Epithelial cell of proximal tubule (primary cell): Measurements from ENCODE around the gene SLC39A10. TPM values are rescaled to one million over a fixed set of nuclear protein-coding genes. Genes with fewer than 3 reads are reported as not detected.

Source experiments
- DNase-seq: peaks from one replicate; pipeline ENCODE4 v3.0.0-alpha.2; 2011; ENCODE audit warnings: low read depth
- H3K4me3 ChIP-seq: 2 replicates; pipeline ENCODE4 v1.5.1; 2011; ENCODE audit warnings: low read depth, mild to moderate bottlenecking, low read length
- CTCF ChIP-seq: conservative IDR thresholded peaks from 2 replicates; pipeline ENCODE4 v1.5.1; 2012; ENCODE audit warnings: low read depth, mild to moderate bottlenecking, low read length
- total RNA-seq: library from RNA; depleted of rRNA; stranded (reverse); fragments of >200 nt; gene quantifications from 2 replicates; pipeline ENCODE4 v1.2.3, GENCODE V29; 2015

The SLC39A10 gene
- total RNA-seq, 1 donor from 2014 or later: 63.7 TPM

GRCh38 chr2:195697681-195698220 lies 40.7 kb downstream of the SLC39A10 start:
- DNase-seq: no peak
- H3K4me3 ChIP-seq: no peak overlapping the region
- no peak for TF ChIP-seq CTCF

DNA sequence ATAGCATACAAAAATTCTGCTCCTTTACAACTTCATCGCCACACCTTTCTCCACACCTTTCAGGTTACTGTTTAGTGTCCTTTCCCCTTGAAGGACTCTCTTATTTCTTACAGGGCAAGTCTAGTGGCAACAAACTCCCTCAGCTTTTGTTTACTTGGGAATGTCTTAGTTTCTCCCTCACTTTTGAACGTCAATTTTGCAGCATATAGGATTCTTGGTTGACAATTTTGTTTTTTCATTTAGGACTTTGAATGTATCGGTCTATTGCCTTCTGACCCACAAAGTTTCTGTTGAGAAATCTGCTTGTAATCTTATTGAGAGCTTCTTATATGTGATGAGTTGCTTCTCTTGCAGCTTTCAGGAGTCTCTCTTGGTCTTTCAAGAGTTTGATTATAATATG lies 43.5 kb downstream of the SLC39A10 start:
- no peak for DNase-seq
- no peak for TF ChIP-seq CTCF
- no peak overlapping the region for H3K4me3 ChIP-seq

DNA sequence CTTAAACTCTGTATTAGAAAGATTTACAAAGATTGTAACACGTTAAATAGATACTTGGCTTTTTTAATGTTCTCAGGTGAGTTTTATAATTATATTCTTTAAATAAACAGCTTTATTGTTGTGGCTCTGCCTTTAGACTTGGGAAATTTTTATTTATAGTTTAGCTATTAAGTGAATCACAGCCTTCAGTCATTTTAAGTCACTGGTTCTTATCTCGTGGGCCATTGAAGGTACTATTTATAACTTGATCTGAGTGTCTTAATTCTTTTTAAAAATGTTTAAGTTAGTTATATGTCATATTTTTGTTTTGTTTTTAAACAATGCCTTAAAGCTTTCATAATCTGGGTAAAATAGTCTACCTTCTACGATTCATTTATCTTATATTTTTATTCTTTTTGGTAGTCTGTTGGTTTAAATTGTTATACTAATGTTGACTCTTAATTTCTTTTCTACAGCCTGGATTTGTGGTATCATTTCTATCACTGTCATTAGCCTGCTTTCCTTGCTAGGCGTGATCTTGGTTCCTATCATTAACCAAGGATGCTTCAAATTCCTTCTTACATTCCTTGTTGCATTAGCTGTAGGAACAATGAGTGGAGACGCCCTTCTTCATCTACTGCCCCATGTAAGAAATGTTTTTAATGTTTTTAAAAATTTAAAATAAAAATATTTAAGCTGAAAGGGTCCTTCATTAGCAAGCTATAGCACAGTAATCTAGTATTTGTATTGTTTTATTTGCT lies 49.3 kb downstream of the SLC39A10 start:
- no peak overlapping the region for H3K4me3 ChIP-seq
- TF ChIP-seq CTCF: no peak
- peak; percentile 54 for DNase-seq

DNA sequence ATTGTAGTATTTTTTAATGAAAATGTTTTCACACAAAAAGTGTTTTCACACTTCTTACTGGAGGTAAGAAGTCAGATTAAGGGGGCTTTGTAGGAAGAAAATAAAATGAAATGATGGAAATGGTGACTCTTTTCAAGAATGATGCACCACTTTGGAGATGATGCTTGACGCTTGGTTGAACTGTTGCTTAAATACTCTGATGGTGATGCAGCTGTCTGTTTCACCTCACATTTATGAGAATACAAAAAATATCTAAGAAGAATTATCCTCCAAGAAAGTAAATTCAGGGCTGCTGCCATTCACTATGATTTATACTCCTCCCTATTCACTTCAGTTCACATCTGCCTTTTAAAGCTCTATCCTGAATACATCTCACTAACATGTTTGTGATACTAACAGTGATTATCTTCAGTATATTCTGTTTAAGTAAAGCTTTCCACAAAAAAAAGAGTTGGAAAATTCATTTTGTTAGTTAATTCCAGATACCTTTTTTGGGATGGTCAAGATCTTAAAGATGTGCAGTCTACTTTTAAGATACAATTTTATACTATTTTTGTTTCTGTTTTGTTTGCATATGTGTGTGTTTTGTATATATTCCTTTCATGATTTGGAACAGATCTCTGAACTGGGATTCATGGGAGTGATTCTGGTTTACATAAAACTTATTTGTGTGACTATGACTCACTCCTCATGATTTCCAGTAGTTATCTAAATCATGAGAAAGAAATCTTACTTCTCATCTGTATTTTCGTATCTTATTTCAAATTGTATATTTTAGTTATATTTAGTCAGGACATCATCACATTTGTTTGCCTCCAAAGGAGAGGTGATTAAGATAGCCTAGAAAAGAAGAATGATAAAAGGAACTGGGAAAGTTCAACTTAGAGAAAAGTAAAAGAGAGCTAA lies 53.1 kb downstream of the SLC39A10 start:
- no peak for DNase-seq
- no peak for TF ChIP-seq CTCF

DNA sequence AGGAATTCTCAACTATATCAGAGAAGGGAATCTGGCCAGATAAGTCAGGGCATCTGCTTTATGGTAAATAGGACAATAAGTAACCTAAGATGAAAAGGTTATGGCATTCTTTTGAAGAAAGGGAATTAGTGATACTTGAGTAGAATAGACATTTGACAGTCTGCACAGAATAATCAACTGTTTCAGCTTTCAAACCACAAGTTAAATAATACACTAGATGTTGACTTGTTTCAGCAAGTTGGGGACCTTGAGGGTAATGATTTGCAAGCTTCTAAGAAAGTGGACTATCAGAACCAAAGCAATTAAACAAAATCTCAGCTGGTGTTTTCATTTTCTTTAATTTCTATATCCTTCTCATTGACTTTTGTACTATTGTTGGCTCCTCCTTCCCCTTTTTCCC lies 54.5 kb downstream of the SLC39A10 start:
- DNase-seq: peak; percentile 38
- no peak for TF ChIP-seq CTCF

More for the DNA sequence above, 53.1 kb downstream of the SLC39A10 start:
- no peak overlapping the region for H3K4me3 ChIP-seq

DNA sequence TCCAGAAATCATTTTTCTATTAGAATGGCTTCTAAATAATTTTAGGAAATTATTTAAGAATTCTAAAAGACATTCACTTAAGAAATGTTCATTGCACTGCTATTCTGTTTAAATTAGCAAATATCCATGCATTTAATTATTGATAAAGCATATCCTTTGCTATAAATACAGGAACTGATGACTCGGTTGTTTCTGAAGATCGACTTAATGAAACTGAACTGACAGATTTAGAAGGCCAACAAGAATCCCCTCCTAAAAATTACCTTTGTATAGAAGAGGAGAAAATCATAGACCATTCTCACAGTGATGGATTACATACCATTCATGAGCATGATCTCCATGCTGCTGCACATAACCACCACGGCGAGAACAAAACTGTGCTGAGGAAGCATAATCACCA lies 59.4 kb downstream of the SLC39A10 start:
- DNase-seq: no peak
- no peak for TF ChIP-seq CTCF
- no peak overlapping the region for H3K4me3 ChIP-seq

More for the DNA sequence above, 54.5 kb downstream of the SLC39A10 start:
- no peak overlapping the region for H3K4me3 ChIP-seq
